ENCODE results near the gene HERC2.
"Not testable (repeated sequence)": the region's sequence is repeated elsewhere in the genome, so short reads cannot be mapped to it uniquely, and the experiment has no call there.

Gene HERC2

GRCh38 chr15:28125673-28126651 is 196.0 kb downstream of the HERC2 start:
- no peak overlapping the region for H3K4me3 ChIP-seq (ENCODE audit: low read length)
- no peaks in the 10 kb centered on the region for H3K4me1 ChIP-seq (ENCODE audit: insufficient read depth, low read length)
- H3K36me3 ChIP-seq (ENCODE audit: insufficient read depth, low read length), result peaks cover 57% of the 10 kb centered on the region
- H3K27me3 ChIP-seq (ENCODE audit: insufficient read depth, low read length), result no peaks in the 10 kb centered on the region
- no peak overlapping the region for H2AFZ ChIP-seq (ENCODE audit: low read depth, low read length)
- no peaks in the 10 kb centered on the region for H3K9me3 ChIP-seq (ENCODE audit: low read length)

DNA sequence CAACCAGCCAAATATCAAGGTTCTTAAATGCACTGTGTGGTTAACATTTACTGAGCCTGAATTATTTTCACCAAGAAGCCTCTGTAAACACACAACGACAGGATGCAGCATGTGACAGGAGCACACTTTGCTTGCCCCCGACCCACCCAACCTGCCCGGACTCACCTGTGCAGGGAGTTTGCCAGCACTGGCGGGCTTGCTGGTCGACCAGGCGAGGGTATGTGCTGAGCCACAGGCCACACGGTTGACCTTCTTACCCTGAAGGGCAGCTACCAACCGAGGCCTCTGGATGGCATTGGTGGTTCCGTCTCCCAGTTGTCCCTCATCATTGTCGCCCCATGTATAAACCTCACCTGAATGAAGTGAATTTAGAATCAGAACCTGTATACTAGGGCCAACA is 197.1 kb downstream of the HERC2 start:
- Histone ChIP-seq H3K9me3 (ENCODE audit: low read length) (no peaks in the 10 kb centered on the region), H3K4me1 (ENCODE audit: insufficient read depth, low read length) (no peaks in the 10 kb centered on the region), H3K27me3 (ENCODE audit: insufficient read depth, low read length) (no peaks in the 10 kb centered on the region), H3K36me3 (ENCODE audit: insufficient read depth, low read length) (peaks cover 59% of the 10 kb centered on the region), H2AFZ (ENCODE audit: low read depth, low read length) (no peak overlapping the region), H3K4me3 (ENCODE audit: low read length) (no peak overlapping the region)

DNA sequence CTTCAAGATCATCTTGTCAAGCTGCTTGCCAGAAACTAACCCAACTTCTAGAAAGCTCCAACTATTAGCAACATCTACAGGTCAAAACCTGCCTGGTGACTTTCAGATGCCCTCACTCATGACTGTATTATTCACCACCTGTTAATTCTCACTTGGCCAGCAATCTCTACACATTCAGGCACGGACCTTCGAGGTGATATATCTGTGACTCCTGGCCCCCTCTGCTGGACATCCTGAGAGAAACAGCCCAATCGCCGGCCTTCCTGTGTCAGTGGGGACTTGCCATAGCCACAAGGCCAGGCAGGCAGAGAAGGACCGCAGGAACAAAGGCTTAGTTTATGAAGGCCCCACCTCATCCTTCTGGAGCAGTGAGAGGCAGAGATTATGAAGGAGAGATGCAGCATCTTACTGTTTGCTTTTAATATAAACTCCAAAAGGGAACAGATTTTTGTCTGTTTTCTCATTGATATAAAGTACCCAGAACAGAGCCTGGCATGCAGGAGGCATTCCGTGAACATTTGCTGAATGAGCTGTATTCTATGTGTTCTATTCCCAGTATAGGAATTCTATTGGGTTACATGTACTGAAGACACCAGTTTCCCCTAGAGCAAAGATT is 198.5 kb downstream of the HERC2 start:
- Histone ChIP-seq H3K27me3 (ENCODE audit: insufficient read depth, low read length) (no peaks in the 10 kb centered on the region), H3K9me3 (ENCODE audit: low read length) (no peaks in the 10 kb centered on the region), H2AFZ (ENCODE audit: low read depth, low read length) (no peak overlapping the region), H3K4me1 (ENCODE audit: insufficient read depth, low read length) (no peaks in the 10 kb centered on the region), H3K4me3 (ENCODE audit: low read length) (no peak overlapping the region), H3K36me3 (ENCODE audit: insufficient read depth, low read length) (peaks cover 60% of the 10 kb centered on the region)

- Histone ChIP-seq H3K36me3 (ENCODE audit: insufficient read depth, low read length) (peaks cover 61% of the 10 kb centered on the region), H3K9me3 (ENCODE audit: low read length) (no peaks in the 10 kb centered on the region), H3K4me1 (ENCODE audit: insufficient read depth, low read length) (no peaks in the 10 kb centered on the region), H3K27me3 (ENCODE audit: insufficient read depth, low read length) (no peaks in the 10 kb centered on the region), H3K4me3 (ENCODE audit: low read length) (no peak overlapping the region), H2AFZ (ENCODE audit: low read depth, low read length) (no peak overlapping the region)
These were observed 199.7 kb downstream of the HERC2 start for GRCh38 chr15:28122038-28122949.

DNA sequence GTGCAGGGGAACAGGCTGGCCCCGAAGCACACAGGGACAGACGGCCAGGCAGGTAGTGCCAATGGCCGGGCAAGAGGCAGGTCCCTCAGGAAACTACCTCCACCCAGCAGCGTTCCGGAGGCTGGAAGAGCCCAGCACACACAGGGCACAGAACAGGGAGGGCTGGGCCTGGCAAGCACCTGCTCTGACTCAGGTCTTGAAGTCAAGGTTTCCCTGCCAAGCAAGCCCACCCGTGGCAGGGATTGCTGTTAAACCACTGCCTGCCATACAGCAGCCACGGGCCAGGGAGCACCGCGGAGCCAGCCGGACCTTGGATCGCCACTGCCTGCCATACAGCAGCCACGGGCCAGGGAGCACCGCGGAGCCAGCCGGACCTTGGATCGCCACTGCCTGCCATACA is 200.4 kb downstream of the HERC2 start:
- H3K27me3 ChIP-seq (ENCODE audit: insufficient read depth, low read length); H2AFZ ChIP-seq (ENCODE audit: low read depth, low read length); H3K4me3 ChIP-seq (ENCODE audit: low read length); H3K4me1 ChIP-seq (ENCODE audit: insufficient read depth, low read length); H3K9me3 ChIP-seq (ENCODE audit: low read length): not testable (repeated sequence)
- H3K36me3 ChIP-seq (ENCODE audit: insufficient read depth, low read length), result peaks cover 66% of the 10 kb centered on the region

- Histone ChIP-seq H3K4me1 (ENCODE audit: insufficient read depth, low read length) (no peaks in the 10 kb centered on the region), H3K36me3 (ENCODE audit: insufficient read depth, low read length) (peaks cover 76% of the 10 kb centered on the region), H3K4me3 (ENCODE audit: low read length) (no peak overlapping the region), H2AFZ (ENCODE audit: low read depth, low read length) (no peak overlapping the region), H3K9me3 (ENCODE audit: low read length) (no peaks in the 10 kb centered on the region), H3K27me3 (ENCODE audit: insufficient read depth, low read length) (no peaks in the 10 kb centered on the region)
These were observed 201.7 kb downstream of the HERC2 start for GRCh38 chr15:28120359-28120640.

GRCh38 chr15:28118531-28118930 is 203.4 kb downstream of the HERC2 start:
- Histone ChIP-seq H3K27me3 (ENCODE audit: insufficient read depth, low read length) (no peaks in the 10 kb centered on the region), H3K4me1 (ENCODE audit: insufficient read depth, low read length) (no peaks in the 10 kb centered on the region), H3K4me3 (ENCODE audit: low read length) (no peak overlapping the region), H2AFZ (ENCODE audit: low read depth, low read length) (no peak overlapping the region), H3K9me3 (ENCODE audit: low read length) (no peaks in the 10 kb centered on the region), H3K36me3 (ENCODE audit: insufficient read depth, low read length) (peaks cover 84% of the 10 kb centered on the region)

- no peaks in the 10 kb centered on the region for H3K27me3 ChIP-seq (ENCODE audit: insufficient read depth, low read length)
- H3K4me3 ChIP-seq (ENCODE audit: low read length), result no peak overlapping the region
- H3K9me3 ChIP-seq (ENCODE audit: low read length), result no peaks in the 10 kb centered on the region
- H3K4me1 ChIP-seq (ENCODE audit: insufficient read depth, low read length), result no peaks in the 10 kb centered on the region
- H3K36me3 ChIP-seq (ENCODE audit: insufficient read depth, low read length), result peaks cover 86% of the 10 kb centered on the region
- no peak overlapping the region for H2AFZ ChIP-seq (ENCODE audit: low read depth, low read length)
These were observed 203.9 kb downstream of the HERC2 start for GRCh38 chr15:28118083-28118482.

- no peaks in the 10 kb centered on the region for H3K4me1 ChIP-seq (ENCODE audit: insufficient read depth, low read length)
- no peaks in the 10 kb centered on the region for H3K9me3 ChIP-seq (ENCODE audit: low read length)
- peaks cover 86% of the 10 kb centered on the region for H3K36me3 ChIP-seq (ENCODE audit: insufficient read depth, low read length)
- no peak overlapping the region for H3K4me3 ChIP-seq (ENCODE audit: low read length)
- H2AFZ ChIP-seq (ENCODE audit: low read depth, low read length), result no peak overlapping the region
- H3K27me3 ChIP-seq (ENCODE audit: insufficient read depth, low read length), result no peaks in the 10 kb centered on the region
These were observed 204.5 kb downstream of the HERC2 start for GRCh38 chr15:28117432-28117990.

GRCh38 chr15:28116521-28117431 is 205.2 kb downstream of the HERC2 start:
- Histone ChIP-seq H3K4me3 (ENCODE audit: low read length) (no peak overlapping the region), H3K36me3 (ENCODE audit: insufficient read depth, low read length) (peaks cover 89% of the 10 kb centered on the region), H3K27me3 (ENCODE audit: insufficient read depth, low read length) (no peaks in the 10 kb centered on the region), H2AFZ (ENCODE audit: low read depth, low read length) (no peak overlapping the region), H3K4me1 (ENCODE audit: insufficient read depth, low read length) (no peaks in the 10 kb centered on the region), H3K9me3 (ENCODE audit: low read length) (no peaks in the 10 kb centered on the region)

GRCh38 chr15:28115871-28116270 is 206.1 kb downstream of the HERC2 start:
- Histone ChIP-seq H3K27me3 (ENCODE audit: insufficient read depth, low read length) (no peaks in the 10 kb centered on the region), H2AFZ (ENCODE audit: low read depth, low read length) (no peak overlapping the region), H3K9me3 (ENCODE audit: low read length) (peaks cover 2% of the 10 kb centered on the region), H3K4me1 (ENCODE audit: insufficient read depth, low read length) (no peaks in the 10 kb centered on the region), H3K36me3 (ENCODE audit: insufficient read depth, low read length) (peaks cover 90% of the 10 kb centered on the region), H3K4me3 (ENCODE audit: low read length) (no peak overlapping the region)
